ENCODE measurements around the gene GSX2.

- no peak for TF ChIP-seq POLR2A (IDR thresholded peaks at IDR 0.05)
- TF ChIP-seq CTCF (IDR thresholded peaks at IDR 0.05 in 8 of 11, conservative IDR thresholded peaks at IDR 0.05 in 3 of 11) = no peak
- TF ChIP-seq POLR2AphosphoS5 (IDR thresholded peaks at IDR 0.05) = no peak
Measured at GRCh38 chr4:54104907-54105306, 4.9 kb downstream of the GSX2 start.
